HG03378 (cell line): Measurements from ENCODE around the gene SLC9A7.
A peak's percentile ranks its signal among the peaks of the same experiment; 100 is the strongest.

Experiments used
- ATAC-seq: cut with Tn5 transposase; IDR thresholded peaks from one replicate; pipeline ENCODE4 v1.9.1; 2021; ENCODE audit warnings: mild to moderate bottlenecking, moderate library complexity; ENCODE audit not compliant: unreplicated experiment

SLC9A7 gene

DNA sequence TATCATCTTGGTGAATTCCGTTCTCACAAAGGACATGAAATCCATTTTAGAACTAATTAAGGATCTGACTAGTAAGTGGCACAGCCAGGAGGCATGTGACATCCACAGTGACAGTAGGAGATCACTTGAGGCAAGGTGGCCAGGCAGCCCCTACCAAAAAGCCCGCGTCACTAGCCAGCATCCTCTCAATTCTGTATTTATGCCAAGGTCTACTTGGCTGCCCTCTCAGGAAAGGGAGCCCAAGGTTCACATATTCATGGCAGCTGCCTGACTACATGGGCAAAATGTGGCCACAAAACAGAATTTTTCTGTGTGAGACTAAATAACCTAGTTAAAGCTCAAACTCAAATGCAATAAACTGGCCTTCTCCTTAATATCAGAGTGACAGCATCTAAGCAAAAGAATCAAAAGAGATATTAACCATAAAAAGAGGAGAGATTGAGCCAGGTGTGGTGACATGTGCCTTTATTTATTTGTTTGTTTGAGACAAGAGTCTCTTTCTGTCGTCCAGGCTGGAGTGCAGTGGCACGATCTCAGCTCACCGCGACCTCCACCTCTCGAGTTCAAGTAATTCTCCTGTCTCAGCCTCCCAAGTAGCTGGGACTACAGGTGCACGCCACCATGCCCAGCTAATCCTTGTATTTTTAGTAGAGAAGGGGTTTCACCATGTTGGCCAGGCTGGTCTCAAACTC lies 51.5 kb downstream of the SLC9A7 start:
- ATAC-seq: no peak

DNA sequence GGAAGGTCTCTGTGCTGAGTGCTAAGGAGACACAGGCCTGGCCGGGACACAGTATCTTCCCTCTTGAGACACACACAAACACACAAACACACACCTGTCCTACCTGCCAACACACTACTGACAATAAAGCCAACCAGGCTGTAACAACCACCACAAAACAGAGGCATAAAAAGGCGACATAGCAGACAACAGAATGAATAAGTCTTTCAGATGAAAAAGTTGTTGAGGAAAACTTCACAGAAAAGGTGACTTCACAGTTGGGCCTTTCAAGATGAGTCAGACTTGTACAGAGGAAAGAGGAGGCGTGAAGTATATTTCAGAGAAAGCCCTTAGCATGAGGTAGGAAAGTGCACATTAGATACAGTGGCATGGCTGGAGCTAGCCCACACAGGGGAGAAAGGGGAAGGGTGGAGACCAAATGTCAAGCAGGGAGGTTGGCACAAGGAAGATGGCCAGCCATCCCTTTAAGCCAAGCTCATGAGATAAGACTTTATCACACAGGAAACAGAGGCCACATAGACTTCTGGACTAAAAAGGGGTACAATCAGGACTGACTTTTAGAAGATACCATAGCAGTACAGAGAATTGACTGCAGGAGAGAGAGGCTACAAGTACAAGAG lies 54.0 kb downstream of the SLC9A7 start:
- peak; percentile 98 for ATAC-seq

DNA sequence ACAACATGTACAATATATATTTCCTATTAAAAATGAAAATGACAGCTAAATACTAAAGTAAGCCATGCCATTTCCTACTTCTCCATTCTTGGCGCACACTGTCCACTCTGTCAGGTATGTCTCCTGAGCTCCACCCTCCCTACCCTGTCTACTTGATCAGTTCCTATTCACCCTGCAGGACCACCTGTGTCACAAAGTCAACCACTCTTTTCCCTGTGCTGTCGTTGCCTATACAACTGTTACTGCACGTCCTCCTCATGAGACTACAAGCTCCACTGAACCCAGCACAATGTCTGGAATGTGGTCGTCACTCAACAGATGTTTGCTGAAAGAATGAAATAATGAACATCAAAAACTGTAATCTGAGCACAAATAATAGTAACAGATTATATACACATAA lies 54.9 kb downstream of the SLC9A7 start:
- peak; percentile 32 for ATAC-seq

DNA sequence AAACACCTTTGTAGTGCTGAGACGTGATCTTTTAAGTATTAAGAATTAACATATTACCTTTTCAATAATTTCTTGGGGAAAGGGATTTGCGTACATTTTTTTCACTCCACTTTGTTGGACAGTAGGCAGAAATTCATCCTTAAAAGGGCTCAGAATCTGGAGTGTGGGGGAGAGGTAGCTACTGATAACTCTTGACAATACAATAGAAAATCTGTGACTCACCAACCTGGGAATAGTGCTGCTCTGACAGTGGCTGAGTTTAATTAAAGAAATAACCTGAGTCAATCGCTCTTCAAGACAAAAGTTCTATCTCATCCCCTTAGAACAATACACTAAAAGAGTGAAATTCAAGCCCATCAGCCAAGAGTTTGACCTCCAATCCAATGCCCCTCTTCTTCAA lies 60.2 kb downstream of the SLC9A7 start:
- no peak for ATAC-seq

DNA sequence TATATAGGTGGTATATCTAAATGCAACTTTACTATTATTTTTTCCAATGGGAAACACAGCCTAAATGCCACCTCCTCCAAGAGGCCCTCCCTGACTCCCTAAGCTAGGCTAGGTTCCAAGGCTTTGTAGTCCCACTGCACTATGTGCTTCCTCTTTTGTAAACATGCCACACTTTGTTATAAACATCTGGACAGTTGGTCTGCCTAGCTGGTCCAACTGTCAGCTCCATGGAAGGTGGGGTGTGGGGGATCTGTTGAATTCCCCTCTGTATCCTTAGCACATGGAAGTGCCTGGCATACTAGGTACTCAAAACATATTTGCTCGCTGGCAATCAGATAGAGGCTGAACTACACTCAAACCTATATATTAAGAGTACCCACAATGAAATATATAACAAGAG lies 63.4 kb downstream of the SLC9A7 start:
- no peak for ATAC-seq

DNA sequence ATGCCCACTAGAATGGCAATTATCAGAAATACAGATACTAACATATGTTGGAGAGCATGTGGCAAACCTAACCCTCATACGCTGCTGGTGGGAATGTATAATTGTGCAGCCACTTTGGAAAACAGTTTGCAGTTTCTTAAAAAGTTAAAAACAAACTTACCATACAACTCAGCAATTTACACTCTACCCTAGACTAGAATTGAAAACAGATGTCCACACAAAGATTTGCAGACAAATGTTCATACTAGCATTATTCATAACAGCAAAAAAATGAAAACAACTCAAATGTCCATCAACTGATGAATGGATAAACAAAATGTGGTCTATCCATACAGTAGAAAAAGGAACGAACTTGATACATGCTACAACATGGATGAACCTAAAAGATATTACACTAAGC lies 64.4 kb downstream of the SLC9A7 start:
- no peak for ATAC-seq

DNA sequence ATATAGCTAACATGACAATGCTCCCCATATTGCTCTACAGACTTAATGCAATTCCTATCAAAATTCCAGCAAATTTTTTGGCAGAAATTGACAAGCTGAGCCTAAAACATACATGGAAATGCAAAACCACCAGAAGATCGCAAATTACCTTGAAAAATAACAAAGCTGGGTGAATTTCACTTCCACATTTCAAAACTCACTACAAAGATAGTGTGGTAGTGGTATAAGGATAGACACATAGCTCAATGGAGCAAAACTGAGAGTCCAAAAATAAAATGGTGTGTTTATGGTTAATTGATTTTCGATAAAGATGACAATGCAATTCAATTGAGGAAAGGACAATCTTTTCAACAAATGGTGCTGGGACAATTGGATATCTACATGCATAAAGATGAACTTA lies 65.8 kb downstream of the SLC9A7 start:
- peak; percentile 79 for ATAC-seq

DNA sequence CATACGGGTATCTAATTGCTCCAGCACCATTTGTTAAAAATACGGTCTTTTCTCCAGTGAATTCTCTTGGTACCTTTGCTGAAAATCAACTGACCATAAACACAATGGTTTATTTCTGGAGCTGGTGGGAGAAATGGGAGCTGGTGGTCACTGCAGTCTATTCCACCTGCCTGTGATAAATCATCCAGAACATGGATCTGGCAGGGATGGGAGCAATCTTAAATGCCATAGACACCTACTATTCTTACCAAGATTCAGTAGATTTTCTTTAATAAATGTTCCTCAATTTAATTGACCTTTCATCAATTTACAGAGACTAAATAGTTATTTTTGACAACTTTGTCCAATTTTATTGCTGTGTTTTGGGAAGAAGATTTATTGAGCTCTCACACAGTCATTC lies 68.1 kb downstream of the SLC9A7 start:
- no peak for ATAC-seq

DNA sequence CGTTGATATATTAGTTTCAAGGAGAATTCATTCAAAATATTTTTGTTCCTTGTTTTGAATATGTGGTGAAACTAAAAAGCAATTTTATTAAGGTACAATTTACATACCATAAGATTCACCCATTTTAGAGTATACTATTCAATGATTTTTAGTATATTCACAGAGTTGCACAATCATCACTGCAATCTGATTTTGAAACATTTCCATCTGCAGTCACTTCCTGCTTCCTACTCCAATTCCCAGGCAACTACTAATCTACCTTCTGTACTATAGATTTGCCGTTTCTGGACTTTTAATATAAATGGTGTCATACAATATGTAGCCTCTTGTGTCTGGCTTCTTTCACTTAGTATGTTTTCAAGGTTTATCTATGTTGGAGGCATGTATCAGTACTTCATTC lies 71.3 kb downstream of the SLC9A7 start:
- no peak for ATAC-seq

DNA sequence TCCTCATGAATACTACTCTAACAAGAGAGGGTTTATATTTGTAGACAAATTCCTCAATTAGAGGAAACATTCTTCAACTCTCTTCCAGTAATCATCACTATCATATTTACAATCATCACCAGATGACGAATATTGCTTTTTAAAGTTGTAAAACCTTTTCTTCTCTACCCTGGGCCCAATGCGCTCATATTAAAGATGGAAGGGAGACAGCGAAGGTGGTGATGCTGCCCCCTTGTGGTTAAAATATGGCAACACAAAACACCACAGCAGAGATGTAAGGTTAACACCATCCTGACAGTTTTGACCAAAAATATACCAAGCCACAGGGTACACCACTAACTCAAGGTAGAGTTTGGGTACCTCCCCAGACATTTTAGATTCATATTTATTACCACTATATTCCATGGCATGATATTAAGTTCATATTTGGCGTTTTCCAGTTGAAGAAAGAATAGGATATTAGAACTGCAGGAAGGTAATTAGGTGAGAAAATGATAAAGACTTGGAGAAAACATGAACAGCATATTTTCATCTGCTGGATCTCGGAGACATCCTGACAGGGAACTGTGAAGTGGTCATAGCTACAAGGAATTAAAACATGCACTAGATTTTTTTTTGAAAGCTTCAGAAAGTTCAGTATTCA lies 72.8 kb downstream of the SLC9A7 start:
- ATAC-seq: no peak

DNA sequence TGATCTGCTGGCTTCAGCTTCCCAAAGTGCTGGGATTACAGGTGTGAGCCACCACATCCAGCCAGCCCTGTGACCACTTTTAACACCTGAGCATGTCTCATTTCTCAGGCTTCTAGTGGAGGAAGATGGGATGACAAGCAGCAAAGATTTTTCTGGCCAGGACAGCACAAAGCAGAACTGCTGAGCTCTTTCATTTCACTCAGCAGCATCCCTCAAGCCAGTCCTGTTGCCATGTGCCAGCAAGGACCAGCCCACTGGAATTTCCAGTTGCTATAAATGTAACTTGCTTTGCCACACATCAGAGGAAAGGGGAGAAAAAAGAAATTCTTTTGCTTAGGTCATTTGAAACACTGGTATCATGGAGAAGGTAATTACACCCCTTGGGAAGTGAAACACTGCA lies 75.9 kb downstream of the SLC9A7 start:
- ATAC-seq: no peak

DNA sequence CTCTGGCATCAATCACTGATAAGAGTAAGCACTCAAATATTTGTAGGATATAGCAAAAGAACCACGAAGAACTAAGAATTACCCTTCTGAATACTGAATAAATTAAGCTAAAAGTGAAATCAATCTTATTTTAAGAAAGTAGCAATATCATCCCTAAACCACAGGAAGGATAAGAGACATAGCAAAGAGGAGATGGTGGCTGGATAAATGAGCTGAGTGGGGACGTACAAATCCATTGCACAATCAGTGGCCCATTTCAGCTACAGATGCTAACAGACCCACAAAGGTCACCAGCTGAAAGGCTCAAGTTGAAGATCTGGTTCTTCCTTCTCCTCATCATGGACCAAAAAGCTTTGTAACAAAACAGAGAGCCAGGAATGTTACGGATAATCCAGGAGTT lies 77.1 kb downstream of the SLC9A7 start:
- ATAC-seq: no peak

DNA sequence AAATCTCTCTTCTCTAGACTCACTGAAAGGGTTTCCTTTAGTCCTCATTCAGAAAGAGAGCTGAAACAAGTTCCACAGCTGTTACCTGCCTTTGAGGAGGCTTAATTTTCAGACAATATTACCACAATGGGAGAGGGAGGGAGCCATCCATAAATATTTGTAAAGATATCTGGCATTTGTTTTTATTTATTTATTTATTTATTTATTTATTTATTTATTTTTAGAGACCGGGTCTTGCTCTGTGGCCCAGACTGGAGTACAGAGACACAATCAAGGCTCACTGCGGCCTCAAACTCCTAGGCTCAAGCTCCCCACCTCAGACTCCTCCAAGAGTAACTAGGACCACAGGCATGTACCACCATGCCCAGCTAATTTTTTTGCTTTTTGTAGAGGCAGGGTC lies 80.7 kb downstream of the SLC9A7 start:
- ATAC-seq: no peak

DNA sequence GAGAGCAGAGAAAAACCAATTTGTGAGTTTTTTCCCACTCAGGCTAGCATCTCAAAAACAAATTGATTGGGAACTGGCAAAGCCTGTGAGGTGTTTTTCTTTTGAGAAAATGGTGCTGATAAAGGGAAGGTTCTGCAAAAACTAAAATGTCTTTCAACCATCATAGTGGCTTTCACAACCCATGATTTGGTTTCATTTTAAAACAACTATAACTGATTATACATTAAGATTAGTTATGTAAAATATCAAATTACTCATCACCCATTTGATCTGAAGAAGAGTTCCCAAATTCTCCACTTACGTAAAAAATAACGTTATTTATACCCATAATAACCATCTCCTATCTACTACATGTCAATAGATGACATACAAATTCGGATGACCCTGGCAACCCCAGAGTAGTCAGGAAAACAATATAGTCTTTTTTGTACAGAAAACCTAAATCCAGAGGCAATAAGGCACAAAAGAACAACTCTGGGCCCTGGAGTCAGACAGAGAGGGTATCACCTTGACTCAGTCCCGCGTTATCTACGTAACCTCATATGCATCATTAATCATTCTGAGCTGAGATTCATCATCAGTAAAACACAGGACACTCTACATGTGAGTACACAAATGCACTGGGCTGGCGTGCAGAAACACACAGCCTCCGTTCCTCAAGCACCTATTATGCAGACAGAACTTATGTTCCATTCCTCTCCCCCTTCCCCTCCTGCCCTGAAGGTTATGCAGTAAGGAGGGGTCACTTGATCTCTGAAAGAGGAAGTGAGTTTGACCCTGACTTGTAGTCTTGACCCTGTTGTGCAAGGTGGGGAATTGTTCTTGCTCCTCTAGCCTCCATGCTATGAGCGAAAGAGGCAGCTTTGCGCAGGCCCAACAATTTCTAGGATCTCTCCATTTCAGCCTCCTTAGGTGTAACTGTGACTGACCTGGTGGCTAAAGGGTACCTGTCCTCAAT lies 82.2 kb downstream of the SLC9A7 start:
- no peak for ATAC-seq

DNA sequence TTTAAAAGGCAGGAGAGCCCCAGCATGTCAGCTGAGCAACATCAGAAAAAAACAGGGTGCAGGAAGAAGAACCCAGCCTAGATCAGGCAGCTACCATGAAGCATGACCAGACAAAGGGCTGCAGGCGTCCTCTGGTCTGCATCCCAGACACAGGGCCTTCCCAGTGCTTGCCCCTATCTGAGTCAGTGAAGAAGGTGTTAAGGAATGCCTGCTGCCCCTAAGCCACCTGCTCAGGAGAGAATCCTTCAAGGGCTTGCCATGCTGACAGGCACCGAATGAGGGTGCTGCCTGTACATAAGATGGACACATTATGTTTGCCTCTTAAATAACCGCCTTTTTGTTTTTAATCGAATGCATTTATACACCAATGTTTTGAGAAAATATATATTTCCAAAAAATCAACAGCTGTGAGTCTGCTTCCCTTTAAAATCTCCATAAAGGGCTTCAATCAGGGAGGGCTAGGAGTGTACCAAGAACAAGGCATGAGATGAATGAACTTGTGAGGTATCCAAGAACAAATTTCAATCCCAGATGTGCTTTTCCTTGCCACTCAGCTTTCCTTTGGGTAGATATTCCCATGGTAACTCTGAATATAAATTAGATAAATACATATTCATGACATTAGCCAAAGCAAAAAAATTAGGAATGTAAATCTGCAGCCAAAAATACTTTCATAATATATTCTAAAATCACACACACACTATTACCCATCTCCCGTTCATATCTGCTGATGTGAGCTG lies 85.1 kb downstream of the SLC9A7 start:
- no peak for ATAC-seq

DNA sequence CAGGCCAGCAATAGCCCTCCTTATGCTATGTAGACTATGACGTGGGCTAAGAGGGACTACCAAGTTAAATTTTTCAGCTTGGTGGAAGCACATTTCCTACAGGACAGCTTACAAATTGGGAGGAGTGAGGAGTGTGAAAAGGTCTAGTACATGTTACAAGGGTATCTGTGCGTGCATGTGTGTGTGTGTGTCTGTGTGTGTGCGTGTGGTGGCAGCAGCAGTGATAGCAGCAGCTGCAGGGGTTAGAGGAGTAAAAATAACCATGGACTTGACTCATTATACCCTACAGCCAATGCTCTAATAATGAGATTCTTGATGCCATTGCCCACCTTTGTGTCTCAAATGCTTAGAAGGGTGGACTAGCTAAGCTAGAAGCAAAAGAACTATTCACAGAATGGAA lies 88.6 kb downstream of the SLC9A7 start:
- no peak for ATAC-seq

DNA sequence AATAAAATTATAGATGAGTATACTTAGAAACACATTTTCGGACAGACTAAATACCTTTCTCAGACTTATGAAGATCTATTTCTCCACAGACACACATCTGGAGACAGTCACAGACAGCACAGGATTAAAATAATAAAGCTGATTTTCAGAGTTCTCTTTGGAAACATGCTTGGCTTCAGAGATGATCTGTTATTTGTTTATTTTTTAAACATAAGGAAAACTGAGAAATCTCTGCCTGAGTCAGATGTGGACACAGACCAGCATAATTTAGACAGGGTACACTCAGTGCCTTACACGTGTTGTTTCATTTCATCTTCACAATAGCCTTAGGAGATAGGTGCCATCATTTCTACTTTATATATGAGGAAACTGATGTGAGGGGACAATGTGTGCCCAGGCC lies 92.1 kb downstream of the SLC9A7 start:
- no peak for ATAC-seq

DNA sequence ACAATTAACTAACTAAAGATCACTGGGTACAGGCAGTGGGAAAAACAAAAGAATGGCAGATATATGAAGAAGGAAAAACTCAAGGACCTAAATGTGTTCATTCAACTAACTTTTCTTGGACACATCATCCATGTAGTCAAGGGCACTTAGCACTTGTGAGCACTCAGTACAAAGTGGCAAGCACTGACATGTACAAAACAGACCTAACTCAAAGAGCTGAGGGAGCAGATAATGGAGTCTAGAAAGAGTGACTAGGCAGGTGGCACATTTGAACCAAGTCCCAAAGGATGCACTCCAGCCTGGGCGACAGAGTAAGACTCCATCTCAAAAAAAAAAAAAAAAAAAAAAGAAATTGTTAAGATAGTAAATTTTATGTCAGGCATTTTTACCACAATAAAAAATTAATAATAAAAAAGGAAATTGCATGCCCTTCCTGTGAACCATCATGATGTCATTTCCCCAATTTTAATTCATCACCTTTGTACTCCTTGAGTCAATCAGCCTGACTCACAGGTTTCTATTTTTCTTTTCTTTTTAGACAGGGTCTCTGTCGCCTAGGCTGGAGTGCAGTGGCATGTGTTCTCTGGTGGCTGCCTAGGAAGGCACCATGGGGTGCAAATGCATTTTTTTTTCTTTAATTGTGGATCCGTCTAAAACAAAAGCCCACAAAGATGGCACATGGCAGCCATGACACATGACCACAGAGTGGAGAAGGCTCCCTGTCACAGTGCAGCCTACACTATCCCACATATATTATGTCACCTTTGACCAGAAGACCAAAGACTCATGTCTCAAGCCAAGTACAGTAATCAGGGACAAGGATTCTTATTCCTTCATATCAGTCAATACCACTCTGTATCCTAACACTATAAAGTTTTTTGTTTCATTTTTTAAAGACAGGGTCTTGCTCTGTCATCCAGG lies 93.4 kb downstream of the SLC9A7 start:
- ATAC-seq: no peak

DNA sequence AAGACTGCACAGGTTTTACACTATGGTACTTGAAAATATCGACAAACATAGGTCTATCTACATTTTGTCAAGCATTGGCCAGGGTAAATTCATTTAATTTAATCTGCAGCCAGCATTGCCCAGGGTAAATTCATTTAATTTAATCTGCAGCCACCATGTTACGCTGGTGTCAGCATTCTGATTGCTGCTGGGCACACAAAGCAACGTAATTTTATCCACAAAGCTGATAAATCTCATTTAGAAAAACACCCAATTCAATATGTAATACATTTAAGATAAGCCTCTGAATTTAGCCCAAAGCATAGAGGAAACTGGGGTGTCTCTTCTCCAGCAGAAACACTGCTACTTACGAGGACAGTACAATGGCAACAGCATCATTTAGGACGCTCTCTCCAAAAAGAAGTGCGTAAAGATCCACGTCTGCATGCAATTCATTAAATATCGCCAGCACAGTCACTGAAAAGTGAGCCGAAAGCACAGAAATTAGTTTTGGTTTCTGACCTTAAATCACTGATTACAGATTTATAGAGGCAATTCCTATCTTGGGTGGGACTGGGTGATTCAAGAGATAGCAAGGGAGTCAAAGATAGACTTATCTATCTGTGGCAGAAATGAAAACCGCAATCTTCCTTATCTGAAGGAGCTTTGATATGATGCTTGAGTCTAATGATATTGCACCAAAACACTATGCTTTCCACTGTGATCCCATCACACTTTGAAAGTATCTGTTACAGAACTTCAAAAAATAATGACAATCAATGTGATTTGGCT lies 96.5 kb downstream of the SLC9A7 start:
- no peak for ATAC-seq
